HG02610 (cell line): ENCODE results near the gene SLC22A13.

Source experiments
- ATAC-seq: cut with Tn5 transposase; IDR thresholded peaks from one replicate; pipeline ENCODE4 v1.9.1; 2021; ENCODE audit warnings: mild to moderate bottlenecking, moderate library complexity; ENCODE audit not compliant: unreplicated experiment

The SLC22A13 gene

DNA sequence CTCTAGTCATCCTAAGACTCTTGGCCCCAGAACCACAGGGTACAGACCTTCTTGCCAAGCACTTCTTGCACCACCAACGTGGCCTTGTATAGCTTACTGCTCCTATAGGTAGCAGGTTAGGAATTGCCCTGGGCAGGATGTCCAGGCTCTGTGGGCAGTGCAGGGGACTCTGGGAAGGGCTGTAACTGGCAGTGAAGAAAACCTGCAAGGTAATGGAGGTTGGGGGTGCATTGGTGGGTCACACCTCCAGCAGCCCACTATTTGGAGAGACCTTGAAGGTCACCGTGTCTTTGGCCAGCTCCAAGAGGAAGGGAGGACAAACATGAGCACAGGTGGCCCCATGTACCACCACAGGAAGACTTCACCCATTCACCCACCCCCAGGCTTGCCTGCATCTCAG, 59.6 kb downstream of the SLC22A13 start:
- no peak for ATAC-seq

DNA sequence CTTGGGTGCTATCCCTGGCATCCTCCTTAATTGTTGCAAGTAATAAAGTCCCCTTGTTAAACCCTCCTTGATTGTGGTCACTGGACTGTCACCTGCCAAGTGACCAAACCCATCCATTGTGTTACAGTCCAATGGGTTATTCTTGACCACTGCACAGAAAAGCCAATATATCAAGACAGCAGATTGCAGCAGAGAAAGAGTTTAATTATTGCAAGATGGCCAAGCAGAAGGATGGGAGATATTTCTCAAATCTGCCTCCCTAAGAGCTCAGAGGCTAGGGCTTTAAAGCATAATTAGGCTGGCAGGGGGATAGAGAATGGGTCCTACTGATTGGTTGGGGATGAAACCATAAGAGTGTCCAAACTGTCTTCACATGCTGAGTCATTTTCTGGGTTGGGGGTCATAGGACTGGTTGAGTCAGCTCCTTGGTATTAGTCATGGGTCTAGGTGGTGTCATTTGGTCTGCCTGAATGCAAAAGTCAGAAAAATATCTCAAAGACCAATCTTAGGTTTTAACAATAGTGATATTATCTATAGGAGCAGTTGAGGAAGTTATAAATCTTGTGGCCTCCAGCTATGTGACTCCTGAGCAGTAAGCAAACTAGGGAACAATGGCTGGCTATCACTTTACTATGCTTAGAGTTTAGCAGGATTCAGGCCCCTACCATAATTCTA, 61.9 kb downstream of the SLC22A13 start:
- ATAC-seq, result no peak
